Measurements from ENCODE around the gene MUC20. TPM values are rescaled to one million over a fixed set of nuclear protein-coding genes. Genes with fewer than 3 reads are reported as not detected.

MUC20 gene
- total and polyA plus RNA-seq, 2 experiments from 2014 or later = 0.29 TPM; not detected in 1

DNA sequence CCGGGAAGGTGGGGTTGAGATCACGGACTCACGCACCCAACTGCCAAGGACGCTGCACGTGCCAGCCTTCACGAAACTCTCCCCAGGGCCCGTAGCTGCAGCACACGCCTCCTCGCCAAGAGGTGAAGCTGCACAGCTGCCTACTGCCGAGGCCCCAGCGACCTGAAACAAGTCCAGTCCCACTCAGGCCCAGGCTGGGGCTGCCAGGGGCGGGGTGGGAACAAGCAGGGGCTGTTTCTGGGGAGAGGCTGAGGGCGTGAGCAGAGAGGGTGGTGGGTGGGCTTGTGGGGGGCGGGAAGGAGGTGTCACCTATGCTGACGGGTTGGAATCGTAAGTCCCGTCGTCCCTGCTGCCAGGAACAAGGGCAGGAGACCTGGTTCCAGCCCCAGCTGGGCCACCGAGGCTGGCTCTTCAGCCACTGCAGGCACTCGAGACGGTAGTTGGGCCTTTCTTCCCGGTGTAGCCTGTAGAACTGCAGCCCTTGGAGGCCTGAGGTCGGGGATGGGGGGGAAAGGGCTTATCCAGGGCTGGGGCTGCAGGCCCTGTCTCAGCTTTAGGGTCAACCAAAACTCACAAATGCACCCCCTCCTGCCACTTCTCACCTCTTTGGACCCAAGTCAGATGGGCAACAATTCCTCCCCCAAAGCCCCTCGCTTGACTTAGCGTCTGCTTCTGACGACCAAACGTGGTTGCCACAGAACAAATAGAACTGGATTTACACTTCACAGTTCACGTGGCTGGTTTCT, 44.4 kb downstream of the MUC20 start:
- Mint-ChIP-seq H3K4me3 (no peak overlapping the region), H3K27ac (no peak overlapping the region), H3K27me3 (ENCODE audit: insufficient read depth, low read depth, poor library complexity) (peaks cover 7% of the 10 kb centered on the region), H3K36me3 (ENCODE audit: low read depth) (no peaks in the 10 kb centered on the region), H3K4me1 (no peaks in the 10 kb centered on the region; the same call in 1 of the 3 replicates), H3K9me3 (peaks cover 5% of the 10 kb centered on the region; the same call in 2 of the 3 replicates)
- DNase-seq (ENCODE audit: low spot score) (no peak), ATAC-seq (no peak)
- no peak for TF ChIP-seq ZNF331 (CRISPR knock-in tag; IDR thresholded peaks at IDR 0.05; ENCODE audit: low read depth)
- TF ChIP-seq POLR2AphosphoS5 (IDR thresholded peaks at IDR 0.05; ENCODE audit: low read depth) = no peak
- TF ChIP-seq JUNB (IDR thresholded peaks at IDR 0.05; ENCODE audit: unreplicated experiment) = no peak
- no peak for TF ChIP-seq STAT1 (IDR thresholded peaks at IDR 0.05; ENCODE audit: unreplicated experiment)
- TF ChIP-seq, protein P1, sequence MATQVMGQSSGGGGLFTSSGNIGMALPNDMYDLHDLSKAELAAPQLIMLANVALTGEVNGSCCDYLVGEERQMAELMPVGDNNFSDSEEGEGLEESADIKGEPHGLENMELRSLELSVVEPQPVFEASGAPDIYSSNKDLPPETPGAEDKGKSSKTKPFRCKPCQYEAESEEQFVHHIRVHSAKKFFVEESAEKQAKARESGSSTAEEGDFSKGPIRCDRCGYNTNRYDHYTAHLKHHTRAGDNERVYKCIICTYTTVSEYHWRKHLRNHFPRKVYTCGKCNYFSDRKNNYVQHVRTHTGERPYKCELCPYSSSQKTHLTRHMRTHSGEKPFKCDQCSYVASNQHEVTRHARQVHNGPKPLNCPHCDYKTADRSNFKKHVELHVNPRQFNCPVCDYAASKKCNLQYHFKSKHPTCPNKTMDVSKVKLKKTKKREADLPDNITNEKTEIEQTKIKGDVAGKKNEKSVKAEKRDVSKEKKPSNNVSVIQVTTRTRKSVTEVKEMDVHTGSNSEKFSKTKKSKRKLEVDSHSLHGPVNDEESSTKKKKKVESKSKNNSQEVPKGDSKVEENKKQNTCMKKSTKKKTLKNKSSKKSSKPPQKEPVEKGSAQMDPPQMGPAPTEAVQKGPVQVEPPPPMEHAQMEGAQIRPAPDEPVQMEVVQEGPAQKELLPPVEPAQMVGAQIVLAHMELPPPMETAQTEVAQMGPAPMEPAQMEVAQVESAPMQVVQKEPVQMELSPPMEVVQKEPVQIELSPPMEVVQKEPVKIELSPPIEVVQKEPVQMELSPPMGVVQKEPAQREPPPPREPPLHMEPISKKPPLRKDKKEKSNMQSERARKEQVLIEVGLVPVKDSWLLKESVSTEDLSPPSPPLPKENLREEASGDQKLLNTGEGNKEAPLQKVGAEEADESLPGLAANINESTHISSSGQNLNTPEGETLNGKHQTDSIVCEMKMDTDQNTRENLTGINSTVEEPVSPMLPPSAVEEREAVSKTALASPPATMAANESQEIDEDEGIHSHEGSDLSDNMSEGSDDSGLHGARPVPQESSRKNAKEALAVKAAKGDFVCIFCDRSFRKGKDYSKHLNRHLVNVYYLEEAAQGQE (IDR thresholded peaks at IDR 0.05; ENCODE audit: unreplicated experiment) = no peak
- Histone ChIP-seq H3K79me2 (replicated peaks; ENCODE audit: insufficient read depth) (no peaks in the 10 kb centered on the region), H3K27ac (ENCODE audit: low read depth) (no peak overlapping the region), H3K9me2 (ENCODE audit: insufficient read depth) (no peaks in the 10 kb centered on the region), H3K4me1 (ENCODE audit: insufficient read depth) (no peaks in the 10 kb centered on the region), H4K20me1 (replicated peaks; ENCODE audit: insufficient read depth) (no peaks in the 10 kb centered on the region), H2AFZ (no peak overlapping the region), H3F3A (replicated peaks; ENCODE audit: low read depth) (no peaks in the 10 kb centered on the region), H3K36me3 (ENCODE audit: insufficient read depth) (no peaks in the 10 kb centered on the region), H3K27me3 (ENCODE audit: insufficient read depth) (no peaks in the 10 kb centered on the region), H3K4me2 (no peak overlapping the region), H3K4me3 (no peak overlapping the region)

DNA sequence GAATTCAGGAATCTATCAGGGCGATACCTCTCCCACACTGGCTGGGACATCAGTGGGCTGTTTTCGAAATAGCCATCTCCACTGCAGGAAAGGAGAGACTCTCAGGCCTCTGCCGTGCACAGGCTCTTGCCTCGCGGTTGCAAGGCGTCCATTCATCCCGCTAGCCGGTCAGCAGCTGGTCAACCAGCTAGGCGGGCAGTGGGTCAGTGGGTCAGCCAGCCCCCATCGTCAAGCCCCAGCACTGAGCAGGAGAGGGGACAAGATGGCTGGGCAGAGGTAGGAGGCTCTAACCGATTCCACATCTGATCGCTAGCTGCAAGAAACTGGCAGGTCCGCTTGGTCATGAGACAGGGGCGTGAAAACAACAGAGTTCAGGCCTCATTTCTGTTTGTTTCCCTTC, 45.9 kb downstream of the MUC20 start:
- Histone ChIP-seq H4K20me1 (replicated peaks; ENCODE audit: insufficient read depth) (no peaks in the 10 kb centered on the region), H3K4me3 (no peak overlapping the region), H3K79me2 (replicated peaks; ENCODE audit: insufficient read depth) (no peaks in the 10 kb centered on the region), H3K4me2 (no peak overlapping the region), H3K4me1 (ENCODE audit: insufficient read depth) (no peaks in the 10 kb centered on the region), H3K27ac (ENCODE audit: low read depth) (no peak overlapping the region), H3F3A (replicated peaks; ENCODE audit: low read depth) (no peaks in the 10 kb centered on the region), H3K36me3 (ENCODE audit: insufficient read depth) (no peaks in the 10 kb centered on the region), H3K9me2 (ENCODE audit: insufficient read depth) (no peaks in the 10 kb centered on the region), H2AFZ (no peak overlapping the region), H3K27me3 (ENCODE audit: insufficient read depth) (no peaks in the 10 kb centered on the region)
- ATAC-seq (no peak), DNase-seq (ENCODE audit: low spot score) (no peak)
- no peak overlapping the region for H3K27ac Mint-ChIP-seq
- H3K9me3 Mint-ChIP-seq = peaks cover 12% of the 10 kb centered on the region; the same call in 2 of the 3 replicates
- peaks cover 7% of the 10 kb centered on the region for H3K27me3 Mint-ChIP-seq (ENCODE audit: insufficient read depth, low read depth, poor library complexity)
- H3K4me1 Mint-ChIP-seq = no peaks in the 10 kb centered on the region; the same call in 2 of the 3 replicates
- H3K36me3 Mint-ChIP-seq (ENCODE audit: low read depth) = no peaks in the 10 kb centered on the region
- TF ChIP-seq NANOG (IDR thresholded peaks at IDR 0.05; ENCODE audit: borderline replicate concordance) (no peak), ZNF331 (CRISPR knock-in tag; IDR thresholded peaks at IDR 0.05; ENCODE audit: low read depth) (no peak), STAT1 (IDR thresholded peaks at IDR 0.05; ENCODE audit: unreplicated experiment) (no peak), JUNB (IDR thresholded peaks at IDR 0.05; ENCODE audit: unreplicated experiment) (no peak)
- no peak overlapping the region for H3K4me3 Mint-ChIP-seq
